Liver (tissue), 9 donors: ENCODE measurements around the gene CDC20. TPM values are rescaled to one million over a fixed set of nuclear protein-coding genes. Genes with fewer than 3 reads are reported as not detected.

ENCODE experiments used
- DNase-seq: peaks from one replicate; pipeline ENCODE4 v3.0.0-alpha.2; 2017; ENCODE audit warnings: low spot score
- H3K27ac ChIP-seq, 2 donors: one replicate each; pipeline ENCODE4 v1.7.0; 2013; ENCODE audit warnings: inconsistent platforms in 2 of 2, low read length in 2 of 2, control low read depth in 1 of 2, low read depth in 1 of 2, mild to moderate bottlenecking in 1 of 2
- H3K27me3 ChIP-seq, 4 donors: one replicate each; pipeline versions ENCODE4 v1.6.1 to v1.7.0; 2013; ENCODE audit warnings: low read length in 3 of 4, inconsistent platforms in 1 of 4, mild to moderate bottlenecking in 1 of 4, moderate library complexity in 1 of 4; ENCODE audit not compliant: control insufficient read depth in 4 of 4, insufficient read depth in 4 of 4
- H3K36me3 ChIP-seq, 4 donors: one replicate each; pipeline versions ENCODE4 v1.6.1 to v1.7.0; 2013; ENCODE audit warnings: low read length in 3 of 4, mild to moderate bottlenecking in 3 of 4, low read depth in 1 of 4, moderate library complexity in 1 of 4; ENCODE audit not compliant: control insufficient read depth in 4 of 4, insufficient read depth in 3 of 4
- H3K4me1 ChIP-seq, 4 donors: one replicate each; pipeline versions ENCODE4 v1.6.1 to v1.7.0; 2013; ENCODE audit warnings: low read length in 3 of 4, mild to moderate bottlenecking in 3 of 4, moderate library complexity in 1 of 4; ENCODE audit not compliant: control insufficient read depth in 4 of 4, insufficient read depth in 4 of 4
- H3K4me3 ChIP-seq, 3 donors: one replicate each; pipeline versions ENCODE4 v1.6.1 to v1.7.0; 2013; ENCODE audit warnings: low read length in 3 of 3, control low read depth in 1 of 3, low read depth in 1 of 3, mild to moderate bottlenecking in 1 of 3
- H3K9ac ChIP-seq, 2 donors: one replicate each; pipeline ENCODE4 v1.7.0; 2013; ENCODE audit warnings: low read length in 2 of 2, mild to moderate bottlenecking in 2 of 2, moderate library complexity in 2 of 2, control low read depth in 1 of 2, low read depth in 1 of 2
- H3K9me3 ChIP-seq, 4 donors: one replicate each; pipeline versions ENCODE4 v1.6.1 to v1.7.0; 2013; ENCODE audit warnings: low read length in 3 of 4; ENCODE audit not compliant: control insufficient read depth in 4 of 4
- EGR1 ChIP-seq, 2 donors: IDR thresholded peaks; 2 replicates each; pipeline ENCODE4 v1.6.1; 2016 to 2018; ENCODE audit warnings: antibody characterized with exemption in 2 of 2, low read depth in 2 of 2
- FOXA1 ChIP-seq: IDR thresholded peaks from 2 replicates; pipeline ENCODE4 v1.6.1; 2016; ENCODE audit warnings: antibody characterized with exemption
- FOXA2 ChIP-seq: IDR thresholded peaks from 2 replicates; pipeline ENCODE4 v1.6.1; 2016; ENCODE audit warnings: antibody characterized with exemption
- GABPA ChIP-seq, 2 donors: IDR thresholded peaks in 1 of 2; conservative IDR thresholded peaks in 1 of 2; 2 replicates each; pipeline ENCODE4 v1.6.1; 2016; ENCODE audit warnings: antibody characterized with exemption in 2 of 2, mild to moderate bottlenecking in 1 of 2, moderate library complexity in 1 of 2
- HNF4A ChIP-seq, 2 donors: conservative IDR thresholded peaks; 2 replicates each; pipeline ENCODE4 v1.6.1; 2016; ENCODE audit warnings: antibody characterized with exemption in 2 of 2, mild to moderate bottlenecking in 2 of 2
- HNF4G ChIP-seq: IDR thresholded peaks from 2 replicates; pipeline ENCODE4 v1.6.1; 2016; ENCODE audit warnings: antibody characterized with exemption
- JUND ChIP-seq, 2 donors: IDR thresholded peaks; 2 replicates each; pipeline ENCODE4 v1.6.1; 2016; ENCODE audit warnings: antibody characterized with exemption in 2 of 2
- NR2F2 ChIP-seq: IDR thresholded peaks from 2 replicates; pipeline ENCODE4 v1.6.1; 2016; ENCODE audit warnings: antibody characterized with exemption
- RAD21 ChIP-seq, 2 donors: IDR thresholded peaks; 2 replicates each; pipeline ENCODE4 v1.6.1; 2016; ENCODE audit warnings: antibody characterized with exemption in 2 of 2, mild to moderate bottlenecking in 2 of 2
- RXRA ChIP-seq, 2 donors: IDR thresholded peaks; 2 replicates each; pipeline ENCODE4 v1.6.1; 2017 to 2018; ENCODE audit warnings: antibody characterized with exemption in 2 of 2, mild to moderate bottlenecking in 1 of 2
- SP1 ChIP-seq: IDR thresholded peaks from 2 replicates; pipeline ENCODE4 v1.6.1; 2018; ENCODE audit warnings: antibody characterized with exemption, mild to moderate bottlenecking
- TAF1 ChIP-seq: conservative IDR thresholded peaks from 2 replicates; pipeline ENCODE4 v1.6.1; 2016; ENCODE audit warnings: antibody characterized with exemption, mild to moderate bottlenecking
- YY1 ChIP-seq: IDR thresholded peaks from 2 replicates; pipeline ENCODE4 v1.6.1; 2016; ENCODE audit warnings: antibody characterized with exemption, mild to moderate bottlenecking
- WGBS: extraction: QIAGEN DNeasy Blood & Tissue Kit; methylation state at CpG from one replicate; pipeline ENCODE4 v1.1.7; 2013; 5-methylcytosine and 5-hydroxymethylcytosine counted together
- polyA plus RNA-seq, 2 donors: library from polyadenylated mRNA; stranded (reverse) in 1 of 2; unstranded in 1 of 2; fragments of 200-250 nt in 1 of 2; fragments of >200 nt in 1 of 2; fragmentation: Nextera tagmentation in 1 of 2; extraction: Ambion mirVana in 1 of 2; gene quantifications; one replicate each; pipeline versions ENCODE4 v1.2.1 to v1.2.3, GENCODE V29; 2013 to 2015
- total RNA-seq, 2 donors: library from RNA; depleted of rRNA; stranded (reverse); fragments of >200 nt; gene quantifications; one replicate each; pipeline ENCODE4 v1.2.3, GENCODE V29; 2014
- TF ChIP-seq, protein P1 (sequence below): fragments of 150-350 bp; IDR thresholded peaks from 2 replicates; pipeline ENCODE4 v1.5.1; 2017; ENCODE audit warnings: improper control_type of control experiment, low read depth, low read length; ENCODE audit not compliant: missing input control
- TF ChIP-seq, protein P2 (sequence below): IDR thresholded peaks from 2 replicates; pipeline ENCODE4 v1.6.1; 2016; ENCODE audit warnings: antibody characterized with exemption
- TF ChIP-seq, protein P3 (sequence below): IDR thresholded peaks from 2 replicates; pipeline ENCODE4 v1.6.1; 2016; ENCODE audit warnings: antibody characterized with exemption
- TF ChIP-seq, protein P4 (sequence below): IDR thresholded peaks from 2 replicates; pipeline ENCODE4 v1.6.1; 2016; ENCODE audit warnings: antibody characterized with exemption
- TF ChIP-seq, protein P5 (sequence below): IDR thresholded peaks from 2 replicates; pipeline ENCODE4 v1.6.1; 2016; ENCODE audit warnings: antibody characterized with exemption, mild to moderate bottlenecking
- donor health status: healthy.
- donor health status: healthy.
- donor health status: healthy.
- donor health status: healthy.
- donor health status: healthy.

CDC20 gene
- total and polyA plus RNA-seq, 4 donors, result 0.25 to 73.4 (median 3.5) TPM

DNA sequence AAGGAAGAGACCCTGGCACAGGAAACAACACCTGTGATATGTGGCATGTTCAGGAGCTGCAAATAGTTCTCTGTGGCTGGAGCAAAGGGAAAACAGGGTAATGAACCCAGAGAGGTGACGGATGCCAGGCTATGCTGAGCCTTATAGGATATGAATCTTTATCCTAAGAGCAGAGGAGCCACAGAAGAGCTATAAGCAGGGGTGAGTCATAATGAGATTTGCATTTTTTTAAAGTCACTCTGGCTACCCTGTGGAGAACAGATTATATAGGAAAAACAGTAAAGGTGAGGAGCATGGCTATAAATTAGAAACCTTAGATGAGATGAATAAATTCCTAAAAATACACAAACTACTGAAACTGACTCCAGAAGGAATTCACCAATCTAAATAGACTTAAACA lies 34.0 kb upstream of the CDC20 start:
- TF ChIP-seq YY1 (no peak), HNF4G (no peak), JUND (IDR thresholded peaks at IDR 0.05) (no peak), RXRA (IDR thresholded peaks at IDR 0.05) (no peak), TAF1 (no peak), HNF4A (conservative IDR thresholded peaks at IDR 0.05) (no peak), EGR1 (IDR thresholded peaks at IDR 0.05; ENCODE audit: low read depth in 2 of 2) (no peak), GABPA (IDR thresholded peaks at IDR 0.05 in 1 of 2, conservative IDR thresholded peaks at IDR 0.05 in 1 of 2) (no peak), NR2F2 (no peak), FOXA1 (no peak), FOXA2 (no peak), RAD21 (IDR thresholded peaks at IDR 0.05) (no peak), SP1 (no peak)
- TF ChIP-seq, protein P1, sequence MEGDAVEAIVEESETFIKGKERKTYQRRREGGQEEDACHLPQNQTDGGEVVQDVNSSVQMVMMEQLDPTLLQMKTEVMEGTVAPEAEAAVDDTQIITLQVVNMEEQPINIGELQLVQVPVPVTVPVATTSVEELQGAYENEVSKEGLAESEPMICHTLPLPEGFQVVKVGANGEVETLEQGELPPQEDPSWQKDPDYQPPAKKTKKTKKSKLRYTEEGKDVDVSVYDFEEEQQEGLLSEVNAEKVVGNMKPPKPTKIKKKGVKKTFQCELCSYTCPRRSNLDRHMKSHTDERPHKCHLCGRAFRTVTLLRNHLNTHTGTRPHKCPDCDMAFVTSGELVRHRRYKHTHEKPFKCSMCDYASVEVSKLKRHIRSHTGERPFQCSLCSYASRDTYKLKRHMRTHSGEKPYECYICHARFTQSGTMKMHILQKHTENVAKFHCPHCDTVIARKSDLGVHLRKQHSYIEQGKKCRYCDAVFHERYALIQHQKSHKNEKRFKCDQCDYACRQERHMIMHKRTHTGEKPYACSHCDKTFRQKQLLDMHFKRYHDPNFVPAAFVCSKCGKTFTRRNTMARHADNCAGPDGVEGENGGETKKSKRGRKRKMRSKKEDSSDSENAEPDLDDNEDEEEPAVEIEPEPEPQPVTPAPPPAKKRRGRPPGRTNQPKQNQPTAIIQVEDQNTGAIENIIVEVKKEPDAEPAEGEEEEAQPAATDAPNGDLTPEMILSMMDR, result no peak
- TF ChIP-seq, protein P2, sequence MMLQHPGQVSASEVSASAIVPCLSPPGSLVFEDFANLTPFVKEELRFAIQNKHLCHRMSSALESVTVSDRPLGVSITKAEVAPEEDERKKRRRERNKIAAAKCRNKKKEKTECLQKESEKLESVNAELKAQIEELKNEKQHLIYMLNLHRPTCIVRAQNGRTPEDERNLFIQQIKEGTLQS, result no peak
- TF ChIP-seq, protein P3, sequence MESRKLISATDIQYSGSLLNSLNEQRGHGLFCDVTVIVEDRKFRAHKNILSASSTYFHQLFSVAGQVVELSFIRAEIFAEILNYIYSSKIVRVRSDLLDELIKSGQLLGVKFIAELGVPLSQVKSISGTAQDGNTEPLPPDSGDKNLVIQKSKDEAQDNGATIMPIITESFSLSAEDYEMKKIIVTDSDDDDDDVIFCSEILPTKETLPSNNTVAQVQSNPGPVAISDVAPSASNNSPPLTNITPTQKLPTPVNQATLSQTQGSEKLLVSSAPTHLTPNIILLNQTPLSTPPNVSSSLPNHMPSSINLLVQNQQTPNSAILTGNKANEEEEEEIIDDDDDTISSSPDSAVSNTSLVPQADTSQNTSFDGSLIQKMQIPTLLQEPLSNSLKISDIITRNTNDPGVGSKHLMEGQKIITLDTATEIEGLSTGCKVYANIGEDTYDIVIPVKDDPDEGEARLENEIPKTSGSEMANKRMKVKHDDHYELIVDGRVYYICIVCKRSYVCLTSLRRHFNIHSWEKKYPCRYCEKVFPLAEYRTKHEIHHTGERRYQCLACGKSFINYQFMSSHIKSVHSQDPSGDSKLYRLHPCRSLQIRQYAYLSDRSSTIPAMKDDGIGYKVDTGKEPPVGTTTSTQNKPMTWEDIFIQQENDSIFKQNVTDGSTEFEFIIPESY, result no peak
- TF ChIP-seq, protein P4, sequence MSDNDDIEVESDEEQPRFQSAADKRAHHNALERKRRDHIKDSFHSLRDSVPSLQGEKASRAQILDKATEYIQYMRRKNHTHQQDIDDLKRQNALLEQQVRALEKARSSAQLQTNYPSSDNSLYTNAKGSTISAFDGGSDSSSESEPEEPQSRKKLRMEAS, result no peak
- TF ChIP-seq, protein P5, sequence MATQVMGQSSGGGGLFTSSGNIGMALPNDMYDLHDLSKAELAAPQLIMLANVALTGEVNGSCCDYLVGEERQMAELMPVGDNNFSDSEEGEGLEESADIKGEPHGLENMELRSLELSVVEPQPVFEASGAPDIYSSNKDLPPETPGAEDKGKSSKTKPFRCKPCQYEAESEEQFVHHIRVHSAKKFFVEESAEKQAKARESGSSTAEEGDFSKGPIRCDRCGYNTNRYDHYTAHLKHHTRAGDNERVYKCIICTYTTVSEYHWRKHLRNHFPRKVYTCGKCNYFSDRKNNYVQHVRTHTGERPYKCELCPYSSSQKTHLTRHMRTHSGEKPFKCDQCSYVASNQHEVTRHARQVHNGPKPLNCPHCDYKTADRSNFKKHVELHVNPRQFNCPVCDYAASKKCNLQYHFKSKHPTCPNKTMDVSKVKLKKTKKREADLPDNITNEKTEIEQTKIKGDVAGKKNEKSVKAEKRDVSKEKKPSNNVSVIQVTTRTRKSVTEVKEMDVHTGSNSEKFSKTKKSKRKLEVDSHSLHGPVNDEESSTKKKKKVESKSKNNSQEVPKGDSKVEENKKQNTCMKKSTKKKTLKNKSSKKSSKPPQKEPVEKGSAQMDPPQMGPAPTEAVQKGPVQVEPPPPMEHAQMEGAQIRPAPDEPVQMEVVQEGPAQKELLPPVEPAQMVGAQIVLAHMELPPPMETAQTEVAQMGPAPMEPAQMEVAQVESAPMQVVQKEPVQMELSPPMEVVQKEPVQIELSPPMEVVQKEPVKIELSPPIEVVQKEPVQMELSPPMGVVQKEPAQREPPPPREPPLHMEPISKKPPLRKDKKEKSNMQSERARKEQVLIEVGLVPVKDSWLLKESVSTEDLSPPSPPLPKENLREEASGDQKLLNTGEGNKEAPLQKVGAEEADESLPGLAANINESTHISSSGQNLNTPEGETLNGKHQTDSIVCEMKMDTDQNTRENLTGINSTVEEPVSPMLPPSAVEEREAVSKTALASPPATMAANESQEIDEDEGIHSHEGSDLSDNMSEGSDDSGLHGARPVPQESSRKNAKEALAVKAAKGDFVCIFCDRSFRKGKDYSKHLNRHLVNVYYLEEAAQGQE, result no peak
- peaks cover 0 to 2% (median 0%) of the 10 kb centered on the region in 4 donors for H3K36me3 ChIP-seq
- DNase-seq, result no peak

More for the DNA sequence above, 34.0 kb upstream of the CDC20 start:
- Histone ChIP-seq H3K27me3 (no peaks in the 10 kb centered on the region), H3K9ac (no peak overlapping the region), H3K27ac (no peak overlapping the region), H3K4me3 (no peak overlapping the region), H3K9me3 (no peaks in the 10 kb centered on the region), H3K4me1 (no peaks in the 10 kb centered on the region)
- 97% methylated on average over 1 of the region's 1 CpG for whole genome bisulfite sequencing
